ENCODE data around the gene SPINK14.

The SPINK14 gene

GRCh38 chr5:148168246-148168645 is at the start of gene SPINK14:
Gene SPINK14 (plus strand): TSS chr5:148168546. CDS start chr5:148169733, 1,187 bp downstream.
- FAIRE-seq, result no peak

GRCh38 chr5:148120317-148120716 is 48.0 kb upstream of the SPINK14 start:
- FAIRE-seq, result no peak

GRCh38 chr5:148125641-148126040 is 42.7 kb upstream of the SPINK14 start:
- no peak for FAIRE-seq

- no peak for FAIRE-seq
Measured at GRCh38 chr5:148135091-148136048, 33.0 kb upstream of the SPINK14 start.

- no peak for FAIRE-seq
Measured at GRCh38 chr5:148140846-148141245, 27.5 kb upstream of the SPINK14 start.

GRCh38 chr5:148141645-148142044 is 26.7 kb upstream of the SPINK14 start:
- no peak for FAIRE-seq

- no peak for FAIRE-seq
Measured at GRCh38 chr5:148145916-148146315, 22.4 kb upstream of the SPINK14 start.

- no peak for FAIRE-seq
Measured at GRCh38 chr5:148146487-148146886, 21.9 kb upstream of the SPINK14 start.

- no peak for FAIRE-seq
Measured at GRCh38 chr5:148147415-148147814, 20.9 kb upstream of the SPINK14 start.

- no peak for FAIRE-seq
Measured at GRCh38 chr5:148151872-148152271, 16.5 kb upstream of the SPINK14 start.

GRCh38 chr5:148152781-148153180 is 15.6 kb upstream of the SPINK14 start:
- no peak for FAIRE-seq

- FAIRE-seq, result no peak
Measured at GRCh38 chr5:148156609-148157008, 11.7 kb upstream of the SPINK14 start.

- FAIRE-seq, result no peak
Measured at GRCh38 chr5:148162038-148162437, 6.3 kb upstream of the SPINK14 start.

- FAIRE-seq, result no peak
Measured at GRCh38 chr5:148163345-148163744, 5.0 kb upstream of the SPINK14 start.

GRCh38 chr5:148166550-148167283 is 1.6 kb upstream of the SPINK14 start:
- no peak for FAIRE-seq

GRCh38 chr5:148172377-148172776 is 4.0 kb downstream of the SPINK14 start:
- FAIRE-seq, result no peak

- FAIRE-seq, result no peak
Measured at GRCh38 chr5:148176480-148176879, 8.1 kb downstream of the SPINK14 start.

- FAIRE-seq, result no peak
Measured at GRCh38 chr5:148177207-148177606, 8.9 kb downstream of the SPINK14 start.

GRCh38 chr5:148179234-148179824 is 11.0 kb downstream of the SPINK14 start:
- peak; percentile 98 for FAIRE-seq

GRCh38 chr5:148186248-148187003 is 18.1 kb downstream of the SPINK14 start:
- no peak for FAIRE-seq

GRCh38 chr5:148191010-148191409 is 22.7 kb downstream of the SPINK14 start:
- FAIRE-seq, result no peak

GRCh38 chr5:148193202-148193601 is 24.9 kb downstream of the SPINK14 start:
- no peak for FAIRE-seq

- FAIRE-seq, result no peak
Measured at GRCh38 chr5:148201151-148201550, 32.8 kb downstream of the SPINK14 start.

All from islet of Langerhans (tissue), 1 donor.